NCI-H1436 treated with DMSO at 0.1 percent for 48 hours (cell line): ENCODE measurements around the gene RBM33.

Source experiments
- DNase-seq: peaks from one replicate; lab custom pipeline; 2025; lab: John Stamatoyannopoulos, UW

Gene RBM33

DNA sequence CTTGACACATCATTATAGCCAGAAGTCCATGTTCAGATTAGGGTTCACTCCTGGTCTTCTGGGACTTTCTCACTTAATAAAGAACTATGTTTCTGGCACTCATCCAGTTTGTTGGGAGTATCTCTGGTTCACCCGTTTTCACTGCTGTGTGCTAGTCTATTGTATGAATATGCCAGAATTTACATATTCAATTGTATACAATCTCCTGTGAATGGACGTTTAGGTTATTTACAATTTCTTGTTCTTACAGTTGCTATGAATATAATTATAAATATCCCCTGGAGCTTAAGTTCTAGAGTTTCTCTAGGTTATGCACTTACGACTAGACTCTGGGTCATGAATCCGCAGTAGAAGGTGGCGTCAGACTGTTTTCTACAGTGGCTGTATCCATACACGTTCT lies 20.0 kb upstream of the RBM33 start:
- DNase-seq: no peak

DNA sequence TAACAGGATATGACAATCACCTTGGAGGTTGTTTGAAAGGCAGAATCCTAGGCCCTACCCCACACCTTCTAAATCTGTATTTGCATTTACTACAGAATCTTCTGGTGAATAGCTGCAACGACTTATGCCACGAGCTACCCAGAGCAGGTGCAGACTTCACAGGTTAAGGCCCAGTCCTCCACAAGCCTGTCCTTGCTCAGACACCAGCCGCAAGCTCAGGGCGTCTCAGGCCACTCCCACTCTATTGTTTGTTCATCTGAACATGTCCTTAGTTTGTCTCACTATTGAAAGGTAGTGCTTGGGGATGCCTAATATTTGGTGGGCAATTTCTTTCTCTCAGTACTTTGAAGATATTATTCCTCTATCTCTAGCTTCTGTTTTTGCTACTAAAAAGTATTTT lies 18.9 kb upstream of the RBM33 start:
- no peak for DNase-seq

DNA sequence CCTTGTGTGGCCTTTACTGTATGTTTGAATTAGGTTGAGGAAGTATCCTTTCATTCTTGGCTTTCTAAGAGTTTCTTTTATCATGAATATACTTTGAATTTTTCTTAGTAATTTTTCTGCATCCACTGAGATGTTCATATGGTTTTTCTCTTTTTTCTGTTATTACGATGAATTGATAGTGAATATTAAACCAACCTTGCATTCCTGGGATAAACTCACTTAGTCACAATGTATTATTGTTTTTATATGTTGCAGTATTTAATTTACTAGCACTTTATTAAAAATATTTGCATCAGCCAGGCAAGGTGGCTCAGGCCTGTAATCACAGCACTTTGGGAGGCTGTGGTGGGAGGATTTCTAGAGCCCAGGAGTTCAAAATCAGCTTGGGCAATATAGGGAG lies 15.3 kb upstream of the RBM33 start:
- no peak for DNase-seq

DNA sequence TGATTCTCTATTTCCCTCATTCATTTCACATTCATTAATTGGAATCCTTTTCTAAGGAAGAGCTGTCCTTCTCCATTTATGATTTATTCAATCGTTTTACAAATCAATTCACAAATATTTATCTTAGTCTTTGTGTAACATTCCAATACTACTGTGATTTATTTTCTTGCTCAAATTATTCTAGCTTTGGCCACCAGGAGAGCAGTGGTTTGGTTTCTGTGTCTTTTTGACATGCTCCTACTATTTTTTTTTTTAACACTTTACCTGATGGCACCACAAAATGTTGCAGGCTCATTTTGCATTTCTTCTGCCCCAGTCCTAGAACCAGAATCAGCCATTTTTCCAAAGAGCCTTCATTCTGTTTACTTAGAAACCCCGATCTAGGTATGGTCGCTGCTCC lies 13.3 kb upstream of the RBM33 start:
- DNase-seq: no peak

DNA sequence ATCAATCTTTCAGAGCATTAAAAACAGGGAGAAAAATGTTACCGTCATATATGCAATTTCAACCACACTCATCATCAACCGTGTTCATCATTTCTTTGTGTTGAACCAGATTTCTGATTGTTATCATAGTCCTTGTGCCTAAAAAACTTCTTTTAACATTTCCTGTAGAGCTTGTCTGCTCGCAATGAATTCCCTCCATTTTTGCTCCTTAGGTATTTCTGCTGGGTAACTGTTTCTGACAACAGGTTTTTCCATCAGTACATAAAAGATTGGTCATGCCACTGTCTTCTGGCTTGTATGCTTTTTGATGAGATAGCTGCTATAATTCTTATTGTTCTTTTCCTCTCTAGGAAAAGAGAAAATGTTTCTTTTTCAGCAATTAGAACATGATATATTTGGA lies 8.6 kb upstream of the RBM33 start:
- no peak for DNase-seq

DNA sequence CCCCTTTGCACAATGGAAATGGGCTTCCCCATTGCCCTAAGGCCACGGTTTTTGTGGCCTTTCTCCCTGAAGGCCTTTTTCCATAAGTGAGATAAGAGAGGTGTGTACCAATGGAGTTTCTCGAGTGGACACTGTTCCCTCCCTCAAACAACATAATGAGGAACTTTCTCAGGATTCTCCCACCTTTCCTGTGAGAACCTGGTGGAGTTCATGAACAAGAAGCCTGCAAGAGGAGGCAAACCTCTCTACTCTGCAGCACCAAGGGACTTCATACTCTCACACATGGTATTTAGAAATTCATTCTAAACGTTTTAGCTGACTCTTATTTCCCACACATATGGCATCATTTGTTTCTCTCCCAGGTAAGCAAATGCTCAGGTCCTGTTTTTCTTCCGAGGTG lies 7.3 kb upstream of the RBM33 start:
- DNase-seq: no peak

DNA sequence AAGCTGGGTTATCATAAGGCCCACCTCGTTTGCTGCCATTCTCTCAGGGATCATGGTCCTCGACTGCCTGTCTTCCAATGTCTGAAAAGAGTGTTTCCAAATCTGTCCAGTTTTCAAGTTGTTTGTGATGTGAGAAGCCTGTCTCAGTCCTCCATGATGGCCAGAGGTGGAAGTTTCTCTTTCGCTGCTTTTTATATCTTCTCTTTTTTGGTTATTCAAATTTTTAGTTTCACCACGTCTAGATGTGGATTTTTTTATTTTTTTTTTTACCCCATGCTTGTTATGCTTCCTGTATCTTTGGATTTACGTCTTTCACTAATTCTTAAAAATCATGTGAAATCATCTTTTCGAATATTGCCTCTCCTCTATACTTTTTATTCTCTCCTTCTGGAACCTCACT lies 6.1 kb upstream of the RBM33 start:
- no peak for DNase-seq

DNA sequence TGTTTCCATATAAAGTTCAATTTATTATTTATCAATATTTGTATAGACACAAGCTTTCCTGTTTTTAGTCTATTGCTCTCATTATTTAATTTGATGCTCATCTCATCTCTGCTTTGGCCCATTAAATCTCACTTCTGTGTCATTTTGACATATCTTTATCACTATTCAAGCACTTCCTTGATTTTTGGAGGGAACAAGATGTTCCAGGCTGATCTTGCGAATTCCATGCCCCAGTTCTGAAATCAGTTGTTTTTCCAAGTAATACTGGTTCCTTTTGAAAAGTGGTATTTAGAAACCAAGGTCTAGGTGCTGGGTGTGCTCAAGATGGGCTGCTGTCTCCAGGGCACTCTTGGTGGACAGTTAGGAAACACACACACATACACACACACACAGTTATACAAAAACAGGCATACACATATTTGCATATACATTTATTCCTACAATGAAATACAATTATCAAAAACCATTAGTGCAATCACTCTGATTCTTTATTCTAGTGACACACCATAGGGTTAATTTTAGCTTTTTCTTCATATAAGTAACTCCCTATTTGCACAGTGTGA lies 4.4 kb upstream of the RBM33 start:
- no peak for DNase-seq

DNA sequence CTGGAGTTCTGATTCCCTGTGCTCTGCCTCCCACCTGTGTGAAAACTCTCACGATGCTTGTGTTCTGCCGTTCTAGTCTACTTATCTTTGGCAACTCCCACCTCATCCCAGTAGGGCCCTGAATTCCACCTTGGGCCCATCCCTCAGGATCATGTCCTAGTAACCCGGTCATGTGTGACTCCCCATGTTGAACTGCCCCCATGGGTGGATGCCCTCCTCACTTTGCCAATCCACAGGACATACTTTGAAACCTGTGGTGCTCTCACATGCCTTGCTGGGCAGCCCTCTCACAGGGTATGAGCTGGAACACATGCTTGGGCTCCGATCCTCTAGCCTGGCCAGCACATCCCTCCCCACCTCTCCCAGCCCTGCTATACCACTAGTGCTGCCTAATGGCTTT lies 3.8 kb upstream of the RBM33 start:
- no peak for DNase-seq

DNA sequence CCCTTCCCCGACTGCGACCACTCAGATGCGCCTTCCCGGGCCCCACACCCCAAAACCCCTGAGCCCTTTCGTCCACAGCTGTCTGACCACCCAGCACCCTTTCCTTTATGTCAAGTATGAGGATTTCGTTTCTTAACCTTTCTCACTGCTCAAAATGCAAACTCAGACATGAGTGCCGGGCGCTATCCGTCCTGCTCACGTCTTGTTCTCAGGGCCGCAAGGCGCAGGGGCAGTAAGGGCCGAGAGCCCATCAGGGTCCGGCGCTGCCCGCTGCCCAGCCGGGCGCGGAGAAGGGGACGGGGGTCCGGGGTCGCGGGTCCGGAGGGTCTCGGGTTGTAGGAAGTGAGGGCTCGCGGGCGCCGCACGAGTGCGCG lies 670 bp upstream of the RBM33 start:
- no peak for DNase-seq

DNA sequence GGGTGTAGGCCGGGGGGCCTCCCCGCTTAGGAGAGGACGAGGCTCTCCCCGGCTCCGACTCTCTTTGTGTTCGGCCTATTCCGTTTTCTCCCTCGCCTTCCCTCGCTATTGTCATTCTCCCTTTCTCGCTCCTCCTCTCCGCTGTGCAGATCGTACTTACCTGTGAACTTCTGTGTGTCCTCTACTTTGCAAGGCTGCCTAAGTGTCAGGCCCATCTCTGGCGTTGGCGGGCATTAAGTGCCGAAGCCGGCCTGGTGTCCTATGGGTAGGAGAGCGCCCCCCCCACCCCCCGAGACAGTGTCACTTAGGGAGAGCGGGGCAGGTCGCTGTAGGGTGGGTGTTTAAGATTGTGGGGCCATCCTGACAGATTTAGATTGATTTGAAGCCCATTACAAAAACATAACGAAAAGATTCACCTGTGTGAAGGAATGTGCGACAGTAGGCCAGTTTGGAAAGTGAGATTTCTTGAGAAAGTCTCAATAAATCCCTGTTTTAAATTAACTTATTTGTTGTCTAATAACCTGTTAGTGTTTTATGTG lies 579 bp downstream of the RBM33 start:
- DNase-seq: no peak

DNA sequence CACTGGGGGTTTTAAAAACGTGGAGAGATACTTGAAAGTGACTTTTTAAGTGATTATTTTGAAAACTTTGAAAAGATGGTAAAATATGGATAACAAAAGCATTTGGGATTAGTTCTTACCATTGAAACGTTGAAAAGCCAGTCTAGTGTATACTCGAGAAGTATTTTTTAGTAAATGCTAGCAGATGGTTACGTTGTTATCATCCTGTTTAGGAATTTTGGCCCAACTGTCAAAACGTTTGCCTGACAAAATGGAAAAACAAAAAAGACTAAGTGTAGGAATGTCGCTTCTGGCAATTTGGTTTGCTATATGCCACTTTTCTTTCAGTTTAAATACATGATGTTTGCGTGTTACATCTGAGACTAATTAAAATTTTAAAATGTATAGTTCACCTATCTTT lies 1.2 kb downstream of the RBM33 start:
- no peak for DNase-seq

DNA sequence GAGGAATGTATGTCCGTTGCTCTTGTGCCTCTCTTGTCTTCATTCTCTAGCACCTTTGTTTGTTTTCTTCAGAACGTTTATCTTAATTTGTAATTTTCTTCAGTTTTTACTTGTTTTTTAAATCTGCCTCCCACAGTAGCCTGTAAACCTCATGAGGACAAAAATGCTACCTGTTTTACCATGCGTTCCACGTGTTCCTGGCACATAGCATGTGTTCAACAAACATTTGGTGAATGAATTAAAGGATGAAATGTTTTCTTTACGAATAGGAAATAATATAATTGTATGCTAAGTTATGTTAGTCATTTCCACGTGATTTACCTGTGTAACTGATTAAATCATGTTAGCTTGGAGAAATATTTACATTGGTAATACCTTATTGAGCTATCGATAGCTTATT lies 2.2 kb downstream of the RBM33 start:
- no peak for DNase-seq

DNA sequence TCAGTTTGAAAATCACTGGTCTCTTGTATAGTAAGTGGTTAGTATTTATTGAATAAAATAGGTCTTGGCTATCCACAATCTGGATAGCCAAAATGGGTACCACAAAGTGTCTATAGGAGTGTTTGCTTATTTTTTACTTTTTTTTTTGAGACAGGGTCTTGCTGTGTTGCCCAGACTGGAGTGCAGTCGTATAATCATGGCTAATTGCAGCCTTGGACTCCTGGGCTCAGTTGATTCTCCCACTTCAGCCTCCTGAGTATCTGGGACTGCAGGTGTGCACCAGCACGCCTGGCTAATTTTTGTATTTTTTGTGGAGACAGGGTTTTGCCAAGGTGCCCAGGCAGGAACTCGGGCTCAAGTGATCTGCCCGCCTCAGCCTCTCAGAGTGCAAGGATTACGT lies 2.8 kb downstream of the RBM33 start:
- no peak for DNase-seq

DNA sequence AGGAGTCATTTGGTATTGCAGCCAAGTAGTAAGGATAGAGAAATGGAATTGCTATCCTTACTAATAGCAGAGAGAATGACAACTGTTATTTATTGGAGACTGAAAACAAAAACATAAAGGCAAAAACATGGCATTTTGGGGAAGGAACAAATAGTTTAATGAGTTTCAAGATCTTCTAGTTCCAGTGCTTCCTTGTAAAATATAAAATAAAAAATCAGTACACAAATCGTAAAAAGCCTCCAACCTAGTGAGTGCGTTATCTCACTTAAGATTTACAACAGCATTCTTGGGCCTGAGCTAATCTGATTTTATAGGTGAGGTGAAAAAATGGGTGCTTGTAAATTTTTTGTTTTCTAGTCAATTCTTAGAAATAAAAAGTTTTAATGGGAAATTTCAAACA lies 3.3 kb downstream of the RBM33 start:
- DNase-seq: no peak

DNA sequence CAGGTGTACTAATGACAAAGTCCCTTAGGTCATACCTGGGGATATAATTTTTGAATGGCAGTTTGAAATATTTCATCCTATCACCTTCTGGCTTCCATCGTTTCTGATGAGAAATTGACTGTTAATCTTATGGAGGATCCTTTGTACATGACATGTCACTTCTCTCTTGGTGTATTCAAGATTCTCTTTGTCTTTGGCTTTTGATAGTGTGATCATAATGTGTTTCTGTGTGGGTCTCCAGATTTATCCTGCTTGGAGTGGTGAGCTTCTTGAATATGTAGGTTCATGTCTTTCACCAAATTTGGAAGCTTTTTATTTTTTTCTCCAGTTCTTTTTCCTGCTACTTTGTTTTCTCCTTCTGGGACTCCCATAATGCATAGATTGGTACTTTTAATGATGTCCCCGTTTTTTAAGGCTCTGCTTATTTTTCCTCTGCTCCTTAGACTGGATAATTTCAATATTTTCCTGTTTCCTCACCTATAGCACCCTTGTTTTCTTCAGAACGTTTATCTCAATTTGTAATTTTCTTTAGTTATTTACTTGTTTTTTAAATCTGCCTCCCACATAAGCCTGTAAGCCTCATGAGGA lies 4.4 kb downstream of the RBM33 start:
- no peak for DNase-seq

DNA sequence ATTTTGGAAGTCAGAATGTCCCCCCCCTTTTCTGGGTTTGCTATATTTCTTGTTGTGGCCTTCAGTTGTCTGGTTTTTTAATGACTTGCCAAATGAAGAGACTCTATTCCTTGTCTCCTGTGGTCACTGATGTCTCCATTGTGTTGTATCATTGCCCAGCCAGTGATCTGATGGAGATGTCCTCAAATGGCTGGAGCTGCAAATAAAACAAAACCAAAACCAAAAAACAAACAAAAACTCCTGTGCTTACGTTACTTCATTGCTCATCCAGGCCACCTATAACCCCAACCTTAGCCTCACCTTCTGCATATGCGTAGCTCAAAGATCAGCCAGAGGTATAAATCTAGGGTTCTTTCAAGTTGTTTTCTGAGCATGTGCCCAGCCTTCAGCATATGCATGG lies 5.1 kb downstream of the RBM33 start:
- no peak for DNase-seq

DNA sequence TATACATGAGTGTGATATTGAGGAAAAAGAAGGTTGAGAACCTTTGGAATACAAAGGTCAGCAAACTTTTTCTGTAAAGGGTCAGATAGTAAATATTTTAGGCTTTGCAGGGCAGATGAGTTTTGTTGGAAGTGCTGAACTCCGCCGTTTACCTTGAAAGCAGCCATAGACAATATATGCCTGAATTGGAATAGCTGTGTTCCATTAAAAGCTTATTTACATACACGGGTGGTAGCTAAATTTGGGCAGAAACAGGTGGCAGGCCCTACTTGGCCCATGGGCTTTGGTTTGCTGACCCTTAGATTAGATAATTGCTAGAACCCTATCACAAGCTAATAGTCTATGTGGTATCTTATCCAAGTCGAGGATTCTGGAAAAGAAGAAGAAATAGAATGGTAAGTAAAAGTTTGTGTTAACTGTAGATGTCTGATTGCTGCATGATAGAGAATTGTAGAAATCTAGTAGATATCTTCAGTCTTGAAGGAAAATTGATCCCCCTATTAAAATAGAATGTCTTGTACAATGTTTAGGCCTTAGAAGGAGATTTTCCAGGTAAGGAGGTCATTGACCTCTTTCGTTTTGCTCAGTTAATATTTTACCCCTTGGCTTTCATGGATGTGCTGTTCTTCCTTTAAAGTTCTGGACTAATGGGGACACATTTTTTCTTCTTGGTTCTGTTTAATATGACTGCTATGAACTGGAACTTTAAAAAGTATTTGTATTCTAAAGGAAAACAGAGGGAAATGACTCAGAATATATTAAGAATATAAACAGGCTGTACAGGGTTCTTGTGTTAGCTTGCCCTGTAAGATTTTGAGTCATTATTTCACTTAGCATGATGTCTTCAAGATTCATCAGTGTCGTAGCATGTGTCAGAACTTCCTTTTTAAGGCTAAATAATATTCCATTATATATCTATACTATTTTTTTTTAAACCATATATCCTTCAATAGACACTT lies 8.0 kb downstream of the RBM33 start:
- no peak for DNase-seq

DNA sequence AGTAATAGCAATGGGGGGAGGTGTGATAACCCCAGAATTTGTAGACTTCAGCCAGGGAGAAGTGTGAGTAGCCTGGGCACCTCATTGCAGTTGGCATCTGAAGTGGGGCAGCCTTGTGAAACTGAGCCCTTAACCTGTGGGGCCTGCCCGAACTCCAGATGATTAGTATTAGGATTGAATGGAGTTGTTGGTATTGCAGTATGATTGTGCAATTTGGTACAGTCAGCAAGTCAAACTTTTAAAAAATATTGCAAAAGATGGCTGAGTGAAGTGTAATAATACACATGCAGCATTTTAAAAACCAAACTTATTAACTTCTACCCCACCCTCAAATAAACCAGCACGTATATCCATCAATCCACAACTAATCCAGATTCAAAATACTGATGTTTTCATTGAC lies 9.3 kb downstream of the RBM33 start:
- no peak for DNase-seq

DNA sequence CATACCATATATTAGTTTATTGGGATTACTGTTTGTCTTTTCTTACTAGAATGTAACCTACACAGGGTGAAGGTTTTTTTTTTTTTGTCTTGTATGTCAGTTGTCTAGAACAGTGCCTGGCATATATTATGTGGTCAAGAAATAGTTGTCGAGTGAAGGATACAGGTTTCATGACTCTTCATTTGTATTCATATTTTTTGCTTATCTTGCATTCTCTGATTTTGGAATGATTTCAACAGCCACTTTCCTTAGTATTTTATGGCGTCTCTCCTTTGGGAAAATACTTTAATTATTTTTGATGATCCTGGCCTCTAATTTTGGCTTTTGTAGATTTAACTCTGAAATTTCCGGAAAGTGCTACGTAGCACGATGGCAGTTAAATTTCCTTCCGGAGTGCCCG lies 12.4 kb downstream of the RBM33 start:
- no peak for DNase-seq

DNA sequence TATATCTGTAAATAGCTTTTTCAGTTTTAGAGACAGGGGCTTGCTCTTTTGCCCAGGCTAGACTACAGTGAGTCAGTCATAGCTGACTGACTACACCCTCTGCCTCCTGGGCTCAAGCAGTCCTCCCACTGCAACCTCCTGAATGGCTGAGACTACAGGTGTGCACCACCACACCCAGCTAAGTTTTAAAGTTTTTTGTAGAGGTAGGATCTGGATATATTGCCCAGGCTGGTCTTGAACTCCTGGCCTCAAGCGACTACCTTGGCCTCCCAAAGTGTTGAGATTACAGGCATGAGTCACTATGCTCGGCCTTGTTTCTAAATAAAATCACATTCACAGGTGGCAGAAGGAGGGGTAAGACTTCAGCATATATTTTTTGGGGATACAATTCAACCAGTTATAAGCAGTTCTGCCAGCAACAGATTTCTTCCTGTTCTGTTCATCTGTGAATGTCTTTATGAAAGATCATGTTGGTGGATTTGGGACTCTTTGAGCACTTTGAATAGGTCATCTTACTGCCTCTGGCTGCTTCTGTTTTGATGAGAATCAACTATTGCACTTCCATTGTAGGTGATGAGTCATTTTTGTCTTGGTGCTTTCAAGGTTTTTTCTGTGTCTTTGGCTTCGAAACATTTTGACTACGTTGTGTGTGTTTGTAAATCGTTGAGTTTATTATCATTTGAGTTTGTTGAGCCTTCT lies 15.7 kb downstream of the RBM33 start:
- no peak for DNase-seq

DNA sequence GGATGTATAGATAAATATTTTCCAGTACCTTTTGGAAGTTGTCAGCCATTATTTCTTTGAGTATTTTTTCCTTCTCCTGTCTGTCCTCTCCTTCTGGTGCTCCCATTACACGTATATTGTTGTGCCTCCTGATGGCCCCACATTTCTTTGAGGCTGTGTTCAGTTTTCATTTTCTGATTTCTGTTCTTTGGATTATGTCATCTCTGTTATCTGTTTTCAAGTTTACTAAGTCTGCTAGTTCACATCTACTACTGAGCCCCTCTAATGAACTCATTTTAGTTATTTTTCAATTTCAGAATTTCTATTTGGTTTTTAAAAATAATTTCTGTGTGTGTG lies 16.3 kb downstream of the RBM33 start:
- no peak for DNase-seq
